HG02610 (cell line): ENCODE measurements around the gene FBLN1.

Experiments used
- ATAC-seq: cut with Tn5 transposase; IDR thresholded peaks from one replicate; pipeline ENCODE4 v1.9.1; 2021; ENCODE audit warnings: mild to moderate bottlenecking, moderate library complexity; ENCODE audit not compliant: unreplicated experiment

The FBLN1 gene

GRCh38 chr22:45630436-45630835 lies 127.8 kb downstream of the FBLN1 start:
- no peak for ATAC-seq

- ATAC-seq, result no peak
Observed at GRCh38 chr22:45631140-45631840, 128.6 kb downstream of the FBLN1 start.

GRCh38 chr22:45631841-45632238 lies 129.2 kb downstream of the FBLN1 start:
- no peak for ATAC-seq

- ATAC-seq, result no peak
Observed at GRCh38 chr22:45632791-45633515, 130.3 kb downstream of the FBLN1 start.

GRCh38 chr22:45636683-45637082 lies 134.0 kb downstream of the FBLN1 start:
- ATAC-seq, result no peak

GRCh38 chr22:45638197-45638596 lies 135.5 kb downstream of the FBLN1 start:
- ATAC-seq, result no peak

GRCh38 chr22:45638834-45639746 lies 136.4 kb downstream of the FBLN1 start:
- no peak for ATAC-seq

GRCh38 chr22:45639747-45640102 lies 137.0 kb downstream of the FBLN1 start:
- no peak for ATAC-seq

- ATAC-seq, result no peak
Observed at GRCh38 chr22:45640291-45640940, 137.7 kb downstream of the FBLN1 start.

- no peak for ATAC-seq
Observed at GRCh38 chr22:45640941-45641621, 138.4 kb downstream of the FBLN1 start.

- no peak for ATAC-seq
Observed at GRCh38 chr22:45642986-45643385, 140.3 kb downstream of the FBLN1 start.

- ATAC-seq, result no peak
Observed at GRCh38 chr22:45644714-45645113, 142.0 kb downstream of the FBLN1 start.

GRCh38 chr22:45645150-45645525 lies 142.5 kb downstream of the FBLN1 start:
- ATAC-seq, result no peak

- ATAC-seq, result no peak
Observed at GRCh38 chr22:45645526-45646414, 143.1 kb downstream of the FBLN1 start.

- ATAC-seq, result no peak
Observed at GRCh38 chr22:45647532-45648225, 145.0 kb downstream of the FBLN1 start.

- ATAC-seq, result no peak
Observed at GRCh38 chr22:45648301-45649117, 145.8 kb downstream of the FBLN1 start.

- no peak for ATAC-seq
Observed at GRCh38 chr22:45649809-45650208, 147.1 kb downstream of the FBLN1 start.

- ATAC-seq, result no peak
Observed at GRCh38 chr22:45650721-45651120, 148.0 kb downstream of the FBLN1 start.
